ENCODE measurements around the gene KCND1. TPM values are rescaled to one million over a fixed set of nuclear protein-coding genes. Genes with fewer than 3 reads are reported as not detected.

The KCND1 gene
- total and polyA plus RNA-seq, 10 of the 15 experiments (the other 5 are each of a cell fraction or from before 2014, with no cell fraction given): 0.02 to 1.0 (median 0.39) TPM

DNA sequence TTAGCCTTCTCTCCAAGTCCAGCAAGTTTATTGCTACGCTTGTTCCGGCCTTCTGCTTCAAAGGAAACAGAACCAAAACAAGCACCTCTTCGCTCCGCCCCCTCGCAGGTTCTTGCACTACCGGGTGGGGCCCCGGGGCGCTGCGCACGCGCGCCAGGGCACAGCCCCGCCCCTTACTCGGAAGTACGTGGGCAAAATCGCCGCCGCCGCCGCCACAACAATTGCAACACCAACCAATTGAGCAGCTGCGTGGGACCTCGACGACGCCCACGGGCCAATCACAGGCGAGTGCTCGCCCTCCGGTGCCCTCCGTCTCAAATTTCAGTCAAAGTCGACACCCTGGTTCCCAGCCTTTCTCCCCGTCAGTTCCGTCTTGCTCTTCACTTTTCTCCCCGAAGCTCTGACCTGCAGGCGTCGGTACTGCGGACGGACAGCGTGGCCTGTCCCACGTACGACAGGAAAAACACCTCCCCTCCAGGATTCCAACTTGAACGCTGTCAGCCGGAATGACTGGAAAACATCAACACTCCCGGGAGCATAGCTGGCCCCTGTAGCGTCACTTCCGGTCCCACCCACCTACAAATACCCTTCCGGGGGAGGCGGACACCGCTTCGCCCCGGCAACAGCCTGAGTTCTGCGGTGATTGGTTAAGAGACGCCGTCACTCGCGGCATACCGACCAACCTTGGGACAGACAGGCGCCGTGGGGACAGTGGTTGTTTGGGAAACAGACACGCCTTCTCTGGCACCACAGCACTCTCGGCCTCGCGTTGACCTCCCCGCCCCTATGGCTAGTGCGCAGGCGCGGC, 13.6 kb downstream of the KCND1 start (continued):
- no peak for TF ChIP-seq HDAC6 (IDR thresholded peaks at IDR 0.05; ENCODE audit: unreplicated experiment)
- no peak for TF ChIP-seq ZNF217 (IDR thresholded peaks at IDR 0.05)
- TF ChIP-seq, protein P1, sequence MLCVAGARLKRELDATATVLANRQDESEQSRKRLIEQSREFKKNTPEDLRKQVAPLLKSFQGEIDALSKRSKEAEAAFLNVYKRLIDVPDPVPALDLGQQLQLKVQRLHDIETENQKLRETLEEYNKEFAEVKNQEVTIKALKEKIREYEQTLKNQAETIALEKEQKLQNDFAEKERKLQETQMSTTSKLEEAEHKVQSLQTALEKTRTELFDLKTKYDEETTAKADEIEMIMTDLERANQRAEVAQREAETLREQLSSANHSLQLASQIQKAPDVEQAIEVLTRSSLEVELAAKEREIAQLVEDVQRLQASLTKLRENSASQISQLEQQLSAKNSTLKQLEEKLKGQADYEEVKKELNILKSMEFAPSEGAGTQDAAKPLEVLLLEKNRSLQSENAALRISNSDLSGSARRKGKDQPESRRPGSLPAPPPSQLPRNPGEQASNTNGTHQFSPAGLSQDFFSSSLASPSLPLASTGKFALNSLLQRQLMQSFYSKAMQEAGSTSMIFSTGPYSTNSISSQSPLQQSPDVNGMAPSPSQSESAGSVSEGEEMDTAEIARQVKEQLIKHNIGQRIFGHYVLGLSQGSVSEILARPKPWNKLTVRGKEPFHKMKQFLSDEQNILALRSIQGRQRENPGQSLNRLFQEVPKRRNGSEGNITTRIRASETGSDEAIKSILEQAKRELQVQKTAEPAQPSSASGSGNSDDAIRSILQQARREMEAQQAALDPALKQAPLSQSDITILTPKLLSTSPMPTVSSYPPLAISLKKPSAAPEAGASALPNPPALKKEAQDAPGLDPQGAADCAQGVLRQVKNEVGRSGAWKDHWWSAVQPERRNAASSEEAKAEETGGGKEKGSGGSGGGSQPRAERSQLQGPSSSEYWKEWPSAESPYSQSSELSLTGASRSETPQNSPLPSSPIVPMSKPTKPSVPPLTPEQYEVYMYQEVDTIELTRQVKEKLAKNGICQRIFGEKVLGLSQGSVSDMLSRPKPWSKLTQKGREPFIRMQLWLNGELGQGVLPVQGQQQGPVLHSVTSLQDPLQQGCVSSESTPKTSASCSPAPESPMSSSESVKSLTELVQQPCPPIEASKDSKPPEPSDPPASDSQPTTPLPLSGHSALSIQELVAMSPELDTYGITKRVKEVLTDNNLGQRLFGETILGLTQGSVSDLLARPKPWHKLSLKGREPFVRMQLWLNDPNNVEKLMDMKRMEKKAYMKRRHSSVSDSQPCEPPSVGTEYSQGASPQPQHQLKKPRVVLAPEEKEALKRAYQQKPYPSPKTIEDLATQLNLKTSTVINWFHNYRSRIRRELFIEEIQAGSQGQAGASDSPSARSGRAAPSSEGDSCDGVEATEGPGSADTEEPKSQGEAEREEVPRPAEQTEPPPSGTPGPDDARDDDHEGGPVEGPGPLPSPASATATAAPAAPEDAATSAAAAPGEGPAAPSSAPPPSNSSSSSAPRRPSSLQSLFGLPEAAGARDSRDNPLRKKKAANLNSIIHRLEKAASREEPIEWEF (IDR thresholded peaks at IDR 0.05; ENCODE audit: insufficient replicate concordance, low read depth, low read length): no peak
- TF ChIP-seq HDGF (IDR thresholded peaks at IDR 0.05): 0 out of 2 replicates have a peak, but pooled peaks have one; percentile 45
- TF ChIP-seq IRF4 (IDR thresholded peaks at IDR 0.05; ENCODE audit: low read depth, low read length): no peak
- TF ChIP-seq NR2F1 (conservative IDR thresholded peaks at IDR 0.05): peak; percentile 50
- TF ChIP-seq ZNF207 (IDR thresholded peaks at IDR 0.05; ENCODE audit: borderline replicate concordance): no peak
- TF ChIP-seq, protein P2, sequence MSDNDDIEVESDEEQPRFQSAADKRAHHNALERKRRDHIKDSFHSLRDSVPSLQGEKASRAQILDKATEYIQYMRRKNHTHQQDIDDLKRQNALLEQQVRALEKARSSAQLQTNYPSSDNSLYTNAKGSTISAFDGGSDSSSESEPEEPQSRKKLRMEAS (IDR thresholded peaks at IDR 0.05; ENCODE audit: low read depth, low read length): no peak
- TF ChIP-seq, protein P3, sequence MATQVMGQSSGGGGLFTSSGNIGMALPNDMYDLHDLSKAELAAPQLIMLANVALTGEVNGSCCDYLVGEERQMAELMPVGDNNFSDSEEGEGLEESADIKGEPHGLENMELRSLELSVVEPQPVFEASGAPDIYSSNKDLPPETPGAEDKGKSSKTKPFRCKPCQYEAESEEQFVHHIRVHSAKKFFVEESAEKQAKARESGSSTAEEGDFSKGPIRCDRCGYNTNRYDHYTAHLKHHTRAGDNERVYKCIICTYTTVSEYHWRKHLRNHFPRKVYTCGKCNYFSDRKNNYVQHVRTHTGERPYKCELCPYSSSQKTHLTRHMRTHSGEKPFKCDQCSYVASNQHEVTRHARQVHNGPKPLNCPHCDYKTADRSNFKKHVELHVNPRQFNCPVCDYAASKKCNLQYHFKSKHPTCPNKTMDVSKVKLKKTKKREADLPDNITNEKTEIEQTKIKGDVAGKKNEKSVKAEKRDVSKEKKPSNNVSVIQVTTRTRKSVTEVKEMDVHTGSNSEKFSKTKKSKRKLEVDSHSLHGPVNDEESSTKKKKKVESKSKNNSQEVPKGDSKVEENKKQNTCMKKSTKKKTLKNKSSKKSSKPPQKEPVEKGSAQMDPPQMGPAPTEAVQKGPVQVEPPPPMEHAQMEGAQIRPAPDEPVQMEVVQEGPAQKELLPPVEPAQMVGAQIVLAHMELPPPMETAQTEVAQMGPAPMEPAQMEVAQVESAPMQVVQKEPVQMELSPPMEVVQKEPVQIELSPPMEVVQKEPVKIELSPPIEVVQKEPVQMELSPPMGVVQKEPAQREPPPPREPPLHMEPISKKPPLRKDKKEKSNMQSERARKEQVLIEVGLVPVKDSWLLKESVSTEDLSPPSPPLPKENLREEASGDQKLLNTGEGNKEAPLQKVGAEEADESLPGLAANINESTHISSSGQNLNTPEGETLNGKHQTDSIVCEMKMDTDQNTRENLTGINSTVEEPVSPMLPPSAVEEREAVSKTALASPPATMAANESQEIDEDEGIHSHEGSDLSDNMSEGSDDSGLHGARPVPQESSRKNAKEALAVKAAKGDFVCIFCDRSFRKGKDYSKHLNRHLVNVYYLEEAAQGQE (IDR thresholded peaks at IDR 0.05; ENCODE audit: low read depth, low read length): no peak
- no peak for TF ChIP-seq YBX1 (IDR thresholded peaks at IDR 0.05)
- TF ChIP-seq HDAC2 (IDR thresholded peaks at IDR 0.05): no peak
- peak; percentile 42 for TF ChIP-seq FOS (IDR thresholded peaks at IDR 0.05; ENCODE audit: borderline replicate concordance, extremely low read depth, insufficient read length)
- 0 out of 4 replicates have a peak, but pooled peaks of 1 of the 2 experiments have one; percentile 5 for TF ChIP-seq CEBPB (IDR thresholded peaks at IDR 0.05; ENCODE audit: borderline replicate concordance in 1 of 2, low read depth in 2 of 2, low read length in 2 of 2)
- peak; percentile 91 for TF ChIP-seq CREB1 (IDR thresholded peaks at IDR 0.05; ENCODE audit: low read depth)
- peak in 1 of 2 experiments; percentile 44; a peak in 1 of 3 replicates for TF ChIP-seq EGR1 (IDR thresholded peaks at IDR 0.05; ENCODE audit: borderline replicate concordance in 1 of 2, low read depth in 2 of 2, low read length in 2 of 2)
- TF ChIP-seq ZSCAN29 (IDR thresholded peaks at IDR 0.05): no peak
- 0 out of 2 replicates have a peak, but pooled peaks have one; percentile 25 for TF ChIP-seq PAX5 (IDR thresholded peaks at IDR 0.05; ENCODE audit: borderline replicate concordance, low read depth, low read length)
- no peak for TF ChIP-seq RELA (IDR thresholded peaks at IDR 0.05; ENCODE audit: borderline replicate concordance, partially characterized antibody)

Measured in GM12878 (cell line).